UCSD-AML1 (cell line): ENCODE measurements around the gene CCNJL.
A peak's percentile ranks its signal among the peaks of the same experiment; 100 is the strongest.
"Not testable (repeated sequence)": the region's sequence is repeated elsewhere in the genome, so short reads cannot be mapped to it uniquely, and the experiment has no call there.

Experiments used
- DNase-seq: peaks from one replicate; lab custom pipeline; 2025; ENCODE audit not compliant: unreplicated experiment; lab: John Stamatoyannopoulos, UW

The CCNJL gene

DNA sequence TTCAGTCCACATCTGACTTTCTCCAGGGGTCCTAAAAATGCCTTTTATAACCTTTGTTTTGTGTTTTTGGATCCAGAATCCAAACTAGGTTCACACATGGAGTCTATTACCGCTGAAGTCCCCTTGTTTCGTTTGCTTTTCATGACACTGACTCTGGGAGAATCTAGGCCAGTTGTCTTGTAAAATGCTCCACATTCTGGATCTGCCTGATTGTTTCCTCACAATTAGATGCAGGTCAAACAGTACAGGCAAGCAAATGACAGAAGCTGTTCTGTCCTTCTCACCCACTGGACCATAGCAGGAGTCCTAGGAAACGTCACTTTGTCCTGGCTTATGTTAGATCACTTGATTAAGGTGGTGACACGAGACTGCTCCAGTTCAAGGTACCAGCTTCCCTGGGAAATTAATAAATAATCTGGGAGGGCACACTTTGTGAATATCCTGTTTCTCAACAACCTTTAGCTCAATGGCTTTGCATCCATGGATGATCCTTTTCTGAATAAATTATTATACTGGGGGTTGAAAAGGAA, 49.0 kb downstream of the CCNJL start:
- DNase-seq, result no peak

DNA sequence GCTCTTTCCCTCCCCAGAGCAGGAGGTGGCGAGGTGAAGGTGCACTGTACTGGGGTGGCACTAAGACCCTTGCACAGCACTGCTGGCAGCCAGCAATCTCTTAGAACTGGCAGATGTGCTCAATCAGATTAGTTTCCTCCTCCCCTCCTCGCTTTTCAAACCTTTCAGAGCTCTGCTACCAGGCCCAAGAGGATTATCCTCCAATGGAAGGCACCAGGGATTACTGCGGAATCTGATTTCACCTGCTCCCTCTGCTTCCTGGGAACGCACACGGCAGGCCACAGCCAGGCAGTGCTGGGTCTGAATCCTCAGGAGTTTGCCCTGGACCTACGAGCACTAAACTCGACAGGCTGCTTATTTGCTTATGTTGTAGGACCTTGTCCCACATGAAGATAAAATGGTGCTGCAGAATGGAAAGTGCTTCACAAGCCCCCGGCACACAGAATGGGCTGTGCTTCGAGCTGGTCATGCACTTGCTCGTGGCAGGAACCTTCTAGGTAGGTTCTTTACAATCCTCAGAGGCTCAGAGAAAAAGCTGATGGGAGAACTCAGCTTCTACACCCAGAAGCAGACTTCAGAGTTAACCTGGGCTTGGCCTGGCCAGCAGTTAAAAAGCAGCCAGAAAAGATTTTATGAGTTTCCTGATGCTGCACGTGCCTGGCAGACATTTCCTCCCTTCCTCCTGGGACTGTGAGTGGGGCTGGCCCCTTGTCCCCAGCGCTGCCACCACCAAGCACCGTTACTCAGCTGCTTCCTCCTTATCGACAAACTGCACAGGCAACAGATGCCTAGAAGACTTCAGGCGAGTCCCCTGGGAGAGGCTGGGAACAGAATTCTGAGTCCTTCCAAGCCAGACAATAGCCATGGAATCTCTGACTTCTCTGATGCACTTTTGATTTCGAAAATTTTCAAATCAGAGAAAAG, 50.0 kb downstream of the CCNJL start:
- peak; percentile 63 for DNase-seq

DNA sequence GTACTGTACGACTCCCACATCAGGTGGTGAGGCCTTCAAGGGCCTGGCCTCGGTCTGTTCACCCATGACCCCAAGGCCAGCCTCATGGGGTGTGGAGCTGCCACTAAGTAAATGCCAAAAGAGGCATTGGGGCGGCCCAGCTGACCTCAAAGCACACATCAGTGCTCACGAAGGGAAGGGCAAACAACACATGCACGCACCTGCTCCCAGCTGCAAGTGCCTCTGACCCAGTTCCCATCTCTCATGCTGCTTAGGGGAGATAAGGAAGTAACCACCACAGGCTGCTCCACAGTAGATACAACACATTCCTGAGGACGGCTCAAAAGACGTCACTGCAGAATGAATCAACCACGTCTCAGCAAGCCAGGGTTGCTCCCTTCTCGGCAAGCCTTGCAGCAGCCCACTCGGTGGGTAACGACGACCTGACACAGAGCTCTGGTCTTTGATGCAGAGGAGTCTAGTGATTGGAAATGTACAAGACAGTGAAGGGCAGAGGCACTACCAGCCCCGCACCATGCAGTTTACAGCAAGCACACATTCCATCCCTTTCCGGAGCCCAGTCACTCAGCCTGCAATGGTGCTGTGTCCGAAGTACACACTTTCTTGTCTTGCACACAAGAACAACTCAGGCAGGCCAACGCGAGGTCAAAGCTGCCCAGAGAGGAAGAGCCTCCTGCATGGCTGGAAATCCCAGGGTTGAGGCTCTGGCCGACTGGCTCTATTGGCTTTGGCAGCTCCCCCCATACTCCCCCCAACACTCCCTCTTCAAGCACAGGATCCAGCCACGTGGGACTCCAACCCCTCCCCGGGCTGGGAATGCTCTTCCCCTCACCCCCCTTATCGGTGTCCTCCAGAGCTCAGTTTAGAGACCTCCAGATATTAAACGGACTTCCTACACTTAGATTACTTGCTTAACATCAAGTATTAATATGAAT, 51.2 kb downstream of the CCNJL start:
- peak; percentile 56 for DNase-seq

DNA sequence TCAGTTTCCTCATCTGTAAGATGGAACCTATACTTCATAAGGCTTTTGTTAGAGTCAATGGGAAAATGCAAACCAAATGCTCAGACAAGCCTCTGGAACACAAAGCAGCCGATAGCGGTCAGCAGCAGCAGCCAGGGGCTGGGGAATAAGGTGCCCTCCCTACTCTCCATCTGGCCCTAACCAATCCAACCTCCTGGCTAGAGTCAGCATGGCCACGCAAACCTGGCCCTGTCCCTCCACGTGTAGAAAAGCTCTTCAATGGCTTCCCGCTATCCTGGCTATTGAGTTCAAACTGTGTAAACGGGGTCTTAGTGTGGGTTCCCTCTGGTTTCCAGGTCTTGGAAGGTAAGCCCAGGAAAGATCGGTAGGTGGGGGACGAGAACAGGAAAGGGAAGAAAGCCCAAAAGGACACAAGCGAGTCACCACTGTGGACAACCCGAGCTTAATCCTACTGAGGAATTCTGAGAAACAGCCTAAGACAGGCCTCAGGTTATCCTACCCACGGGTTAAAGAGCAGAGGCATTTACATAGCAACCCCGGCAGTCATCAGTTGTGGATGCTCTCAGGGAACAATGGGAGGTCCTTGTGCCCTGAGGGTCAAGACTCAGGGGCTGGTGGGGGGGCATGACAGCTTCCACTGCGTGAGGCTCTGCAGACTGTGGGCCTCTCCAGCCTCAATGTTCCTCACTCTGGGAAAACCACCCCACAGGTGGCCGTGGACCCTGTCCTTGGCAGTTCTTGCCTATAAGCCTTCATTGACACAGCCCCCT, 52.2 kb downstream of the CCNJL start:
- no peak for DNase-seq

DNA sequence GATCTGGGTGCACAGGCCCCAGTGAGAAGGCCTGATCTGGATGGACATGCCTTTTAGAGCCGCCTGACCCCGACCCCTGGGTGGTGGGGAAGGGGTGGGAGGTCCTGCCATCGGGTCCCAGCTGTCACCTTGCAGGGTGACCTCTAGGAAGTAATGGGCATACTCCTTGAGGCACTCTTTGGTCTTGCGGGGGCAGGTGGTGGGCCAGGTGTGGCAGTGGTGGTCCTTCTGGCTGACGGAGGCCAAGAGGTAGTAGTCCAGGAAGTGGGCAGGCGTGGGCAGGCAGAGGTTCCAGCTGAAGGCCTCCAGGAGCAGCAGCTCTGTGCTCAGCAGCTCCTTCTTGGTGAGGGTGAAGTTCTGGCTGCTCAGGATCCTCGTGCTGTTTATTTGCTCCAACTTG, 53.0 kb downstream of the CCNJL start:
- no peak for DNase-seq

DNA sequence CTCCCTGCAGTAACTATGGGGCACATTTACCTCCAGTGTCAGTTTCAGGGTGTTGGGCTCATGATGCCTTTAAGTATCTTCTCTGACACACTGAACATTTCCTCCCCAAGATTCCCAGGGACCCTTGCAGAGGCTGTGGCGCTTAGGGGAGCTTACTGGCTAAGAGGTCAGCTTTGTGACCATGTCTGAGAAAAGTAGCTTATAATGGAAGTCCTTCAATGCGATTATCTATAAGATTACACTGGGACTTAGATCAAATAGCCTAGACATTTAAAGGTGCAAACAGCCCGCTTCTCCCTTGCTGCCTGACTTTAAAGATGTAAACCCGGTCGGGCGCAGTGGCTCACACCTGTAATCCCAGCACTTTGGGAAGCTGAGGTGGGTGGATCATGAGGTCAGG, 57.7 kb downstream of the CCNJL start:
- DNase-seq, result no peak

DNA sequence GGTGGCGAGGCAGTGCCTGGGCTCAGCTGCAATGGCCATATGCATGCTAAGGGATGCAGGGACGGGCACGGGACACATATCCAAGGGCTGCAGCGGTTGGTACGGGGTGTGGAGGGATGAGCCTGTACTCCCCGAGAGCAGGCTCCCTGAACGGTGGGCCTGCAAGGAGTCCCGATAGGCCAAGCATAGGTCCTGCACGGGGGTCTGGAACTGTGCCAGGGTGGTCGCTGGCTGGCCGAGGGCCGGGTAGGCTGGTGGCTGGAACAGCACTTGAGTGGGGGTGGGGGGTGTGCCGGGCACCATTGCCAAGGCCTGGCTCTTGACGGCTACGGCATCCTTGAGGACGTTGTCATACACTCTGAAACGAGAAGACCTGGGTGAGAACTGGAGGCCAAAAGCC, 58.9 kb downstream of the CCNJL start:
- DNase-seq, result no peak

DNA sequence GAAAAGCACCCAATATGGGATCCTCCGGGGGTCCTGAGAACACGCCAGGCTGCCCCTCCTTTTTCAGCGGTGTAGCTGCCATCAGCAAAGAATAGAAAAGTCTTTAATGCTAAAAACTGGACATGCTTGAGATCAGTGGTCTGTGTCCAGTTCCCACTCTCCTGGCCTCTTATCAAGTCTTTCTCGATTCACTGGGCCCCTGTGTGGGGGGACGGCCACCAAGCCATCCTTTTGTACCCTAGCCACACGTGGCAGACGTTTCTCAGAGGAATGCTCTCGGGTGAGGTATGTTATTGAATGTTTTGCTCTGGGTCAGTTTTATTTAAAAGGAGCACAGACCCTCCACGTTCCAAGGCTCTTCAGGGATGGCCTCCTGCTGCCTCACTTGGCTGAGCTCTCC, 59.4 kb downstream of the CCNJL start:
- no peak for DNase-seq

DNA sequence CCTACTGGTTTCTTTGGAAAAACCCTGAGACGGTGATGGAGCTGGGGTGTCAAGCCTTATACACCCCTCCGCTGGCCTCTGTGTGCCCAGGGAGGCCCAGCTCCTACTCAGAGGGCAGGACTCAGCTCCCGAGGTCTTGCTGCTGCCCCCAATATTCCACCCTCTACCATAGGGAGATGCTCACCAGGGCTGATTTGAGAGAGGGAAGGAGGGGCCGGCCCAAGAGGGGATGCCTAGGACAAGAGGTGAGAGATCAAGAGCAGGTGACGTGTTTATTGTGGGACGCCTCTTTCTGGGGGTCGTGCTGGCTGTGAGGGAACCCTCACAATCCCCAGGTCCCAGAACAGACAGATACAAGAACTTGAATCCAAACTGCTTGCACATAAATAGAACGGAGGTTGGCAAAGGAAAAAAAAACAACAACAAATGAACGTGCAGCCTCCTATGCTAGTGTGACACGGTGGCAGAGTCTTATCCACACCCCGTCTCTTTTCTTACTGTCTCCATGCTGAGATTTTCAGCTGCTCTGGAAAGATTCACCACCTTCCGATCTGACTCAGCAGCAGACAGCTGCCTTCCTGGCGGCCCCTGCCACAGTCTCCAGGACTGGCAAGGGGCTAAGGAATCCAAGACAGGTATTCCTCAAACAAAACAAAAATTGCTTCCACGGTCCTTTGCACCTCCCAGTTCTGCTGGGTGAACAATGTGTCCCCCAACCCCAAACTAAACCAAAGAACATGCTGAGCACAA, 60.8 kb downstream of the CCNJL start:
- DNase-seq, result no peak

DNA sequence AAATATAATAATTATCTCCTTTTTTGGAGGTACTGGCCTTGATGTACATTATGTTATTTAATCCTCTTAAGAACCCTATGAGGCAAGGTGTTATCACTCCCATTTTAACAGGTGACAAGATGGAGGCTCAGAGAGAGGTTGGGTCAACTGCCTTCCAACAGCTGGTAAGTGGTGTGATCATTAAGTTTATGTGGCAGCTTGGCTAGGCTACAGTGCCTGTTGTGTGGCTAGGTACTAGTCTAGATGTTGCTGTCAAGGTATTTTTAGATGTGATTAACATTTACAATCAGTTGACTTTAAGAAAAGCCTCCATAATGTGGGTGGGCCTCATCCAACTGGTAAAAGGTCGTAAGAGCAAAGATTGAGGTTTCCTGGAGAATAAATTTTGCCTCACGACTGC, 61.5 kb downstream of the CCNJL start:
- DNase-seq, result no peak

DNA sequence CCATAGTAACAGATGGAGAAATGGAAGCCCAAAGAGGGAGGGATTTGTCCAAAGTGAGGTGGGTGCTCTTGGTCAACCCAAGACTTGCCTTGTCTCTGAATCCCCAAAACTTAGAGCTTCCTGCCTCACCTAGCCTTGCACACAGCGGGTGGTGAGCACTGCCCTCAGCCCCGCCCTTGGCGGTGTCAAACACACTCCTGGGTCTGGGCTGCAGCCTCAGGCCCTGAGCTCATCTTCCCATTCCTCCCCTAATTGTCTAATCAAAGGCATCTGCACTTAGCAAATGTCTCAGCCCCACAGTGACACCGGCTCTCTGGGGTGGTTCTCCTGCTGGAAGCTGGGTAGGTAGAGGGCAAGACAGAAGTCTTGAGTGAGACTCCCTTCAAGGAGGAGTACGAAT, 62.1 kb downstream of the CCNJL start:
- DNase-seq, result no peak

DNA sequence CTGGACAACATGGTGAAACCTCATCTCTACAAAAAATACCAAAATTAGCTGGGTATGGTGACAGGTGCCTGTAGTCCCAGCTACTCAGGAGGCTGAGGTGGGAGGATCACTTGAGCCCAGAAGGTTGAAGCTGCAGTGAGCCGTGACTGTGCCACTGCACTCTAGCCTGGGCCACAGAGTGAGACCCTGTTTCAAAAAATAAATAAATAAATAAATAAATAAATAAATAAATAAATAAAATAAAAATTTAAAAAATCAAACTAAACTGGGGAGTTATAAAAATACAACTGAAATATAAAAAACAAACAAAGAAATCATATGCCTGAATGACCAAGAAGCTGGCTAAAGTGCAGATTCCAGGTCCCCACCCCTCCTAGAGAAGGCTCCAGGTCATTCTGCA, 62.8 kb downstream of the CCNJL start:
- DNase-seq, result not testable (repeated sequence)

DNA sequence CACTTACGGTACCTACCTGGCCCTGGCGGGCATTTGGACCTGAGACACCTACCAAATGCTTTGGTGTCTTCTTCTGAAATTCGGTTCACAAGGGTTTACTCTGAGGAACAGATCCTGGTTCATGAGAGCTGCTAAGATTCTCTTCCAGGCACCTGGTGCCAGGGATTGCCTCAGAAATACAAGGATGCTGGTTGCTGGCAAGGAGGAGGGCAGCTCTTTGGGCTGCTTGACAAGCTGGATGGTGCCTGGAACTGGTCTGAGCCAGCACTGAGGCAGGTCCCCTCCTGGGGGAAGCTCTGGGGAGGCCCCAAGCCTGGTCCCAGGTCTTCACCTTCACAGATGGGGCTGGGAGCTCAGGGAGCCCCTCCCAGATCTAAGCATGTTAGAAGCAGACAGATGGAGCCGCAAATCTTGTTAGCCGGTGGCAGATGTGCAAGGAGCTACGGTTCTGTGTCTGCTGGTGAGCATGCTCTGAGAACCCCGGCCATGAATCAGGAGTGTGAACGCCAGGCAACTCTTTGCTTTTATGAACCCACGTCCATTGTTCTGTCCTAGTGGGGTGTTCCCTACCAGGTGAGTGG, 66.8 kb downstream of the CCNJL start:
- no peak for DNase-seq

DNA sequence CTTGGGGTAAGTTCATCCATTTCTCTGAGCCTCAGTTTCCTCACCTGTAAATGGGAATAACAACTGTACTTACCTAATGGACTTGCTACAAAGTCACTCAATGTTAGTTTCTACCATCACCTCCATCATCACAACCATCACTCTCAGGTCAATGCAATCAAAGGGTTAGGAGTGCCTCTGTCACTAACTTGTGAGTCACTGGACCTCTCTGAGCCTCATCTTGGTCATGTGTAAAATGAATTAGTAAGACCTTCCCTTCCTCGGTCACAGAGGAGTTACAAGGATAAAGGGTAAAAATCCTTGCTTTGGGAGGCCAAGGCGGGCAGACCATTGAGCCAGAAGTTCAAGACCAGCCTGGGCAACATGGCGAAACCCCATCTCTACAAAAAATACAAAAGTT, 70.2 kb downstream of the CCNJL start:
- no peak for DNase-seq

DNA sequence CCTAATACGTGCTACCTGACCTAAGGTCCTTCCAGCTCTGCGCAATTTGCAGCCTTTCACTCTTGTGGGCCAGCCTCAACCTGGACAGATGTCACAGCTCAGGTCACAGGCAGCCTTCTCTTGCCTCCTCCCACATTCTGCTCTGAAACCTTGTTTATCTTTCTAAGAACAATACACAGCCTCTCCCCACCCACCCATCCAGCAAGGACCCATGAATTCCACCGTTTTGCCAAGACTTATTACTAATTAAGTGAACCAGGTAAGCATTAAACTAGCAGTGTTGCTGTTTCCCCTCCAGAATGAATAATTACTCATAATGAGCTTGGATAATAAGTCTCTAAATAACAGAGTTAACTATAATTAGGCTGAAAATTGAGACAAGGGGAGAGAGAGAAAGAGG, 72.0 kb downstream of the CCNJL start:
- no peak for DNase-seq

DNA sequence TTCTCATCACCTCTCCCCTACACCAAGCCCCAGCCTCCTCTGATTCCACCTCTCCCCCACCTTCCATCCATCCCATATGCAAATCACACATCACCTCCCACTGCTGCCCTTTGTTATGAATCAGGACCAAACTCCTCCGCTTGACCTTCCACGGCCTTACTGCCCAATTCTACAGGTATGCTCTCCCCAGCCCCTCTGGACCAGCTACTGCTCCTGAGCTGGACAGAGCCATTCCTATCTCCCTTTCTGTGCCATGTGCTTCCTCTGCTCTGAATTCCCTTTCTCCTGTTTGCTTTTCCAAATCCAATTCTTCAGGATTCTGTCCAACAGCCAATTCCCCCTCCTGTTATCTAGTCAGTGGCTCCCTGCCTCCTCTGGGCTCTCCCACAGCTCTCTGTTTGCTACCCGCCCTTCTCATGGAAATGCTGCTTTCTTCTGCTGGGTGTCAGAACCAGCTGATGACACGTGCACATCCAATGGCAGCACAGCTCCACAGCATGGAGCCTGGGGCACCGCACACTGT, 74.7 kb downstream of the CCNJL start:
- DNase-seq, result no peak

DNA sequence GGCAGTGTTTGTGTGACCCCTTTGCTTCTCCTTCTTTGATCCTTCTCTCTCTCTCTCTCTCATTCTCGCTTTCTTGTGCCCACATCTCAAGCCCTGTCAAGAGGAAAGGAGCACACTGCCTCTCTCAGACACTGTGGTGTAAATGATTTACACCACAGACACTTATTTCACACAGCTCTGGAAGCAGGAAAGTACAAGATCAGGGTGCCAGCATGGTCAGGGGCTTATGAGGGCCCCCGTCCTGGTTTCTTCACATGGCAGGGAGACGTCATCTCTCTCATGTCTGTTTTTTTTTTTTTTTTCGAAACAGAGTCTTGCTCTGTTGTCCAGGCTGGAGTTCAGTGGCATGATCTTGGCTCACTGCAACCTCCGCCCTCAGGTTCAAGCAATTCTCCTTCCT, 76.6 kb downstream of the CCNJL start:
- DNase-seq, result no peak

DNA sequence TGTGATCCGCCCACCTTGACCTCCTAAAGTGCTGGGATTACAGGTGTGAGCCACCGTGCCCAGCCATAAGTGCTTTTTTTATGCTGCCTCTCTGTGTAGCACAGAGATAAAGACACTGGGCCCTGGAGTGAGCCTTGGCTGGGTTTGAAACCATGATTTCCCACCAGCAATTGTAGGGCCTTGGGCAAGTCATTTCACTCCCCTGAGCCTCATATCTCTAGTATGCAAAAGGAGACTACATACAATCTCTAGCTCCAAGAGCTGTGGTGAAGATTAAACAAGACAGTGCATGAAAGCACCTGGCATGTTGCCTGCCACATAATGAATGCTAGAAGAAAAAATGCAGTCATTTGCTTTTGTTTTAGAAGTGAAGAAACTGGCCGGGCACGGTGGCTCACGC, 79.1 kb downstream of the CCNJL start:
- DNase-seq, result no peak

DNA sequence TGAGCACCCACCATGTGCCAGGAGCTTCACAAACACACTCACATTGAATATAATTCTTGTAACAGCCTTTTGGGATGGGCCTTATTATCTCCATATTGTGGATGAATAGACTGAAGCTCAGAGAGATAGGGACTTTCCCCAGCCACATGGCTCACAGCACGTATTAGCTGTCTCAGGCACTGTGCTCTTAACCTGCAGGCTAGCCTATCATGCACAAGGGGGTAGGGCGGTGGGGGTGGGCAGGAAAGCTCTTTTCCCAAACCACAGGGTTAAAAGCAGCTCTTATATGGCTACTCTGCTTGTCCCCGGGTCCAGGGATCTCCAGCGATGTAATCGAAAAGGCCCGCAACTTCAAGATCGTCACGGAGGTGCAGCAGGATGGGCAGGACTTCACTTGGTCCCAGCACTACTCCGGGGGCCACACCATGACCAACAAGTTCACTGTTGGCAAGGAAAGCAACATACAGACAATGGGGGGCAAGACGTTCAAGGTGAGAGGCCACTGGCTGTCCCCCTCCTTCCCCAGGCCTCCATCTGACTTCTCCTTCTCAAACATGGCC, 80.5 kb downstream of the CCNJL start:
- DNase-seq, result no peak
